Limb (tissue), 2 donors: ENCODE results near the gene TET2.

Experiments
- DNase-seq, 2 donors: peaks; one replicate each; pipeline ENCODE4 v3.0.0-alpha.2; 2016; ENCODE audit errors: extremely low spot score in 2 of 2

TET2 gene

GRCh38 chr4:105140684-105141490, 5.8 kb upstream of the TET2 start:
- DNase-seq: peak in 1 of 2 donors; percentile 13

GRCh38 chr4:105145156-105145902, 1.3 kb upstream of the TET2 start:
- DNase-seq: no peak

- no peak for DNase-seq
These were observed 787 bp upstream of the TET2 start for GRCh38 chr4:105145903-105146275.

GRCh38 chr4:105147016-105147552, 408 bp downstream of the TET2 start:
- peak in 1 of 2 donors; percentile 31 for DNase-seq

GRCh38 chr4:105147553-105148161, 981 bp downstream of the TET2 start:
- peak; percentile 52 to 77 for DNase-seq

GRCh38 chr4:105148356-105148755, 1.7 kb downstream of the TET2 start:
- DNase-seq: no peak

- no peak for DNase-seq
These were observed 2.1 kb downstream of the TET2 start for GRCh38 chr4:105148776-105149175.

GRCh38 chr4:105149771-105150170, 3.1 kb downstream of the TET2 start:
- no peak for DNase-seq

GRCh38 chr4:105150503-105150902, 3.8 kb downstream of the TET2 start:
- DNase-seq: peak in 1 of 2 donors; percentile 14

GRCh38 chr4:105153749-105154148, 7.1 kb downstream of the TET2 start:
- no peak for DNase-seq

GRCh38 chr4:105154576-105154975, 7.9 kb downstream of the TET2 start:
- DNase-seq: no peak

- no peak for DNase-seq
These were observed 8.8 kb downstream of the TET2 start for GRCh38 chr4:105155426-105155825.

GRCh38 chr4:105158837-105159236, 12.2 kb downstream of the TET2 start:
- no peak for DNase-seq

- no peak for DNase-seq
These were observed 15.6 kb downstream of the TET2 start for GRCh38 chr4:105162123-105162796.

GRCh38 chr4:105164548-105164947, 17.9 kb downstream of the TET2 start:
- DNase-seq: no peak

GRCh38 chr4:105166066-105166465, 19.4 kb downstream of the TET2 start:
- DNase-seq: no peak

GRCh38 chr4:105170711-105171110, 24.0 kb downstream of the TET2 start:
- no peak for DNase-seq

- no peak for DNase-seq
These were observed 25.2 kb downstream of the TET2 start for GRCh38 chr4:105171912-105172311.

GRCh38 chr4:105174098-105174497, 27.4 kb downstream of the TET2 start:
- no peak for DNase-seq

- DNase-seq: no peak
These were observed 33.1 kb downstream of the TET2 start for GRCh38 chr4:105179539-105180401.

- no peak for DNase-seq
These were observed 34.6 kb downstream of the TET2 start for GRCh38 chr4:105181259-105181658.
